HG03066 (cell line): ENCODE data around the gene OR2L13.
"Not testable (repeated sequence)": the region's sequence is repeated elsewhere in the genome, so short reads cannot be mapped to it uniquely, and the experiment has no call there.

ENCODE experiments used
- ATAC-seq: cut with Tn5 transposase; IDR thresholded peaks from one replicate; pipeline ENCODE4 v1.9.1; 2021; ENCODE audit warnings: low read depth; ENCODE audit not compliant: unreplicated experiment

OR2L13 gene, protein sequence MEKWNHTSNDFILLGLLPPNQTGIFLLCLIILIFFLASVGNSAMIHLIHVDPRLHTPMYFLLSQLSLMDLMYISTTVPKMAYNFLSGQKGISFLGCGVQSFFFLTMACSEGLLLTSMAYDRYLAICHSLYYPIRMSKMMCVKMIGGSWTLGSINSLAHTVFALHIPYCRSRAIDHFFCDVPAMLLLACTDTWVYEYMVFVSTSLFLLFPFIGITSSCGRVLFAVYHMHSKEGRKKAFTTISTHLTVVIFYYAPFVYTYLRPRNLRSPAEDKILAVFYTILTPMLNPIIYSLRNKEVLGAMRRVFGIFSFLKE

DNA sequence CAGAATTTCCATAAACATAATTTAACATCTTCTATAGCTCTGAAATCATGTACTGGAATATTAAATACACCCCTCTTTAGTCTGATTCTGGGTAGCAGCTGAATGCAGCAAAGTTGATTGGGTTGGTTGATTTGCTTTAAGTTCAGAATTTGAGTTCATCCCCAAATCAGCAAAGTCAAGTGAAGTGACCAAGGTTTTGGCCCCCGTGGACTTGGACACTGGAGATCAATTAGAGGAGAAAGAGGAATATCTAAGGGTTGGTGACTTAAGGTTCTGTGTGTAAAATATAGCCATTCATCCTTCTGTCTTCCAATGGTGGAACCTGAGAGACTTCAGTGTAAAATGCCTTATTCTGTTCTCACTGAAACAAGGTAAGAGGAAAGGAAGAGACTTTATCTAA lies at the start of gene OR2L13:
OR2L13 (plus strand) TSS at position 301 of the 400 bp plus-strand sequence. CDS start 4,192 bp downstream, outside the sequence.
- no peak for ATAC-seq

GRCh38 chr1:248045209-248045608 lies 49.8 kb upstream of the OR2L13 start:
- ATAC-seq = no peak

DNA sequence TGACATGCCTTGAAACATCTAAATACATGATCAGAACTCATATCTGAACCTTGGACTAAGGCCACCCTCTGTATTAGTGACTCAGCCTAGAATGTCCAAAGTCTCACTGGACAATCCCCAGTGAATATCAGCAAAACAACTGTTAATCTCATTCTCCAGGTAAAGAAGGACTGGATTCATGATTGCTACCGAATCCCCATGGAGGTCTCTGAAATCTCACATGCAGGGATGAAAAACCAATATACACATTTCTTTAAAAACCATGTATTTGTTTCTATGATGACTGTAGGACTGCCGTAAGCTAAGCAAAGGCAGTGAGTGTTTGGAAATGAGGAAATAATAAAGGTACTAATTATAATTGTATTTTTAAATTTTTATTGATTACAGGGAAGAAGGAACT lies 48.4 kb upstream of the OR2L13 start, which contains the start of gene OR2L3:
OR2L3 (plus strand) TSS at position 301 of the 400 bp plus-strand sequence. CDS start 13,846 bp downstream, outside the sequence.
- ATAC-seq = no peak

GRCh38 chr1:248047008-248047407 lies 48.0 kb upstream of the OR2L13 start:
- no peak for ATAC-seq

DNA sequence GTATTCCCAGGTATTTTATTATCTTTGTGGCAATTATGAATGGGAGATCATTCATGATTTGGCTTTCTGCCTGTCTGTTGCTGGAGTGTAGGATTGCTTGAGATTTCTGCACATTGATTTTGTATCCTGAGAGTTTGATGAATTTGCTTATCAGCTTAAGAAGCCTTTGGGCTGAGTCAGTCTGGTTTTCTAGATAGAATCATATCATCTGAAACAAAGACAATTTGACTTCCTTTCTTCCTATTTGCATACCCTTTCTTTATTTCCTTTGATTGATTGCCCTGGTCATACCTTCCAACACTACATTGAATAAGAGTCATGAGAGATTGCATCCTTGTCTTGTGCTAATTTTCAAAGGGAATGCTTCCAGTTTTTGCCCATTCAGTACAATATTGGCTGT lies 40.3 kb upstream of the OR2L13 start:
- ATAC-seq = no peak

DNA sequence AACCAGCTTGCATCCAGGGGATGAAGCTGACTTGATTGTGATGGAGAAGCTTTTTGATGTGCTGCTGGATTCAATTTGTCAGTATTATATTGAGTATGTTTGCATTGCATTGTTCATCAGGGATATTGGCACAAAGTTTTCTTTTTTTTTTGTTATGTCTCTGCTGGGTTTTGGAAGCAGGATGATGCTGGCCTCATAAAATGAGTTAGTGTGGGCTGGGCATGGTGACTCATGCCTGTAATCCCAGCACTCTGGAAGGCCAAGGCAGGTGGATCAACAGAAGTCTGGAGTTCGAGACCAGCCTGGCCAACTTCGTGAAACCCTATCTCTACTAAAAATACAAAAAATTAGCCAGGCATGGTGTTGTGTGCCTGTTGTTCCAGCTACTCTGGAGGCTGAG lies 39.7 kb upstream of the OR2L13 start:
- no peak for ATAC-seq

GRCh38 chr1:248065071-248065470 lies 29.9 kb upstream of the OR2L13 start:
- ATAC-seq = no peak

- ATAC-seq = no peak
Measured at GRCh38 chr1:248065604-248066003, 29.4 kb upstream of the OR2L13 start.

DNA sequence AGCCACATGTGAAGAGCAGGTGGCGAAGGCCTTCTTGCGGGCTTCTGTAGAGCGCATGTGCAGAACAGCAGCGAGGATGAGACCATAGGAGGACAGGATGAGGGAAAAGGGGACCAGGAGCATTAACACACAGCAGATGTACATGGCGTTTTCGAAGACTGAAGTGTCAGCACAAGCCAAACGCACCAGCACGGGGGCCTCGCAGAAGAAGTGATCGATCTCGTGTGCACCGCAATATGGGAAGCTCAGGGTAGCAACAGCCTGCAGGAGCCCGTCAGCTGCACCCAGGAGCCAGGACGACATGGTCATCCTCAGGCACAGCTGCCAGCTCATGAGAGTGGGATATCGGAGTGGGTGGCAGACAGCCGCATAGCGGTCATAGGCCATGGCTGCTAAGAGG lies 11.1 kb upstream of the OR2L13 start:
- not testable (repeated sequence) for ATAC-seq

DNA sequence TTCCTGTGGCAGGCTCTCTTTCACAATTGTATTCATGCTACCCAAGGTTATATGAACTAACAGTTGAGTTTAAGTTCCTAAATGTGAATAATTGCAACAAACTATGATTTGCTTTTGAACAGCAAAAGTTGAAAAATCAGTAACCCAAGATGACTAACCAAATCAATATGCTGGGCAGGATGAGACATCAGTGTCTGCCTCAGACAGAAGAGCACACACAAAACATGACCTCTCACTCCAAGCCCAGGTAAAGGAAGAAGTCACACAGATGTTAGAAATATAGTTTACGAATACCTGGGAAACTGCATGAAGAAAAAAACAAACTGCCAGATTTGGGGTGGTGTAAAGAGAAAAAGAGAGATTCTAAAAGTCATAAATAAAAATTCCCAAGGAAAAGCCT lies 3.5 kb downstream of the OR2L13 start:
- no peak for ATAC-seq

- no peak for ATAC-seq
Measured at GRCh38 chr1:248102847-248103246, 7.9 kb downstream of the OR2L13 start.

DNA sequence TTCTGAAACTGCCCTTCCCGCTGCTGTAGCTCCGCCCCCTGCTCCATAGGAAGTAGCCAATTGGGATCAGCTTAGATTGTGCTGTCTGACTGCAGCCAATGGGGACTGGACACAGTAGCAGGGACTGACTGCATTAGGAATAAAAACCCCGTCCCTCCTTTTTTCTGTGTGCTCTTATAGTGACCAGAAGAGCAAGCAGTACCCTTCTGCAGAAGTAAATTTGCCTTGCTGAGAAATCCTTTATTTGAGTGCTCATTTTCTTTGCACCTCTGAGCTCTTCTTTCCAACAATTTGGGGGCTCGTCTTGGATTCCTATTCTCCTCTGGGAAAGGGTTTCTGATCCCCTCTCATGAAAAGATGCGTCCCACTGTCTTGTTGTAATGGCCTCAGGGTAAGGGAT lies 16.2 kb downstream of the OR2L13 start:
- ATAC-seq = no peak

- ATAC-seq = no peak
Measured at GRCh38 chr1:248114890-248115289, 19.9 kb downstream of the OR2L13 start.

DNA sequence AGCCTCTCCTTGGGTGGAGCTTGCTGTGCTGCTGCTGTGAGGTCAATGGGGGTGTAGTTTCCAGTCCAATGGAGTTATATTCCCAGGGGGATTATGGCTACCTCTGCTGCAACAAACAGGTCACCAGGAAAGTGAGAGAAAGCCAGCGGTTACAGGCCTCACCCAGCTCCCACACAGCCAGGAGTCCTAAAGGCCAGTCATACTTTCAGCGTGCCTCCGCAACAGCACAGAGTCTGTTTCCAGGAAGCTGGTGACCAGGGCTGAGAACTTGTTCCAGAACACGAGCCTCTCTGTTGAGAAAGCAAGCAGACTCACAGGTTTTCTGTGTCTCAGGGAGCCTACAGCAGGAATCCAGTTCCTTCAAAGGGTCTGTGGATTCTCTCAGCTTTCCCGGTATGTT lies 32.7 kb downstream of the OR2L13 start:
- ATAC-seq = no peak

GRCh38 chr1:248136811-248137210 lies 41.8 kb downstream of the OR2L13 start:
- no peak for ATAC-seq

DNA sequence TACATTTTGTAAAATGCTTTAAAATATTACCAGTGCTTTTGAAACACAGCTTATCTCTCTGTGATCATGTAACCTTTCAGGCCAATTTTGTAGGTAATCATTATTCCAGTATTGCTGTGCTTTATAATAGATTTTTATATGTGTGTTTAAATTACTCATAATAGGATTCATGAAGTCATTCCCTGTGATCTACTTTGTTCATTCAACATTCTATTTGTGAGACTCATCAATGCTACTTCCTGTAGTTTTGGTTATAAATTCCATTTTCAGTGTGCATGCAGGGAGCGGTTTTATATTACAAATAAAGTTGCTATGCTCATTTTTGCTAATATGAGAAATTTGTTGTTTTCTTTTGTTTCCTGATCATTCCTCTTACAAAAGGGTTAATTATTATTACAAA lies 45.9 kb downstream of the OR2L13 start:
- ATAC-seq = no peak

- no peak for ATAC-seq
Measured at GRCh38 chr1:248143311-248143710, 48.3 kb downstream of the OR2L13 start.

- no peak for ATAC-seq
Measured at GRCh38 chr1:248144513-248145198, 49.7 kb downstream of the OR2L13 start, which contains the start of gene OR2M5. Gene OR2M5 (plus strand): TSS chr1:248145148. CDS start chr1:248145148, 0 bp downstream.
